Bone marrow (tissue), 2 donors: Measurements from ENCODE around the gene TRIM44.
"Not testable (repeated sequence)": the region's sequence is repeated elsewhere in the genome, so short reads cannot be mapped to it uniquely, and the experiment has no call there.

ENCODE experiments used
- DNase-seq, 2 donors: peaks; one replicate each; lab custom pipeline; 2025; lab: John Stamatoyannopoulos, UW

TRIM44 gene

GRCh38 chr11:35753573-35753972 is 91.0 kb downstream of the TRIM44 start:
- not testable (repeated sequence) for DNase-seq

GRCh38 chr11:35759951-35760350 is 97.4 kb downstream of the TRIM44 start:
- DNase-seq, result not testable (repeated sequence)

GRCh38 chr11:35761899-35762298 is 99.3 kb downstream of the TRIM44 start:
- DNase-seq, result no peak

GRCh38 chr11:35763301-35763700 is 100.7 kb downstream of the TRIM44 start:
- DNase-seq, result no peak

- DNase-seq, result no peak
Measured at GRCh38 chr11:35763765-35764164, 101.2 kb downstream of the TRIM44 start.

- DNase-seq, result no peak
Measured at GRCh38 chr11:35764417-35764816, 101.8 kb downstream of the TRIM44 start.

GRCh38 chr11:35765211-35765610 is 102.6 kb downstream of the TRIM44 start:
- DNase-seq, result no peak

GRCh38 chr11:35766651-35767050 is 104.1 kb downstream of the TRIM44 start:
- no peak for DNase-seq

GRCh38 chr11:35770425-35770824 is 107.8 kb downstream of the TRIM44 start:
- not testable (repeated sequence) for DNase-seq

- no peak for DNase-seq
Measured at GRCh38 chr11:35771722-35772121, 109.1 kb downstream of the TRIM44 start.

GRCh38 chr11:35777241-35777640 is 114.7 kb downstream of the TRIM44 start:
- not testable (repeated sequence) for DNase-seq

- not testable (repeated sequence) for DNase-seq
Measured at GRCh38 chr11:35778943-35779342, 116.4 kb downstream of the TRIM44 start.

GRCh38 chr11:35779409-35779808 is 116.8 kb downstream of the TRIM44 start:
- no peak for DNase-seq

- no peak for DNase-seq
Measured at GRCh38 chr11:35780951-35781860, 118.6 kb downstream of the TRIM44 start.

GRCh38 chr11:35781861-35782470 is 119.4 kb downstream of the TRIM44 start:
- no peak for DNase-seq

GRCh38 chr11:35783809-35784208 is 121.2 kb downstream of the TRIM44 start:
- no peak for DNase-seq

- no peak for DNase-seq
Measured at GRCh38 chr11:35784699-35785098, 122.1 kb downstream of the TRIM44 start.

GRCh38 chr11:35785287-35786167 is 123.0 kb downstream of the TRIM44 start:
- DNase-seq, result no peak

GRCh38 chr11:35786188-35786587 is 123.6 kb downstream of the TRIM44 start:
- DNase-seq, result no peak

GRCh38 chr11:35787013-35787504 is 124.5 kb downstream of the TRIM44 start:
- DNase-seq, result no peak

GRCh38 chr11:35787626-35788025 is 125.1 kb downstream of the TRIM44 start:
- DNase-seq, result no peak
